ENCODE data around the gene IARS1.

IARS1 gene
- 146 to 493 reads per million in 2 donors for total RNA-seq

DNA sequence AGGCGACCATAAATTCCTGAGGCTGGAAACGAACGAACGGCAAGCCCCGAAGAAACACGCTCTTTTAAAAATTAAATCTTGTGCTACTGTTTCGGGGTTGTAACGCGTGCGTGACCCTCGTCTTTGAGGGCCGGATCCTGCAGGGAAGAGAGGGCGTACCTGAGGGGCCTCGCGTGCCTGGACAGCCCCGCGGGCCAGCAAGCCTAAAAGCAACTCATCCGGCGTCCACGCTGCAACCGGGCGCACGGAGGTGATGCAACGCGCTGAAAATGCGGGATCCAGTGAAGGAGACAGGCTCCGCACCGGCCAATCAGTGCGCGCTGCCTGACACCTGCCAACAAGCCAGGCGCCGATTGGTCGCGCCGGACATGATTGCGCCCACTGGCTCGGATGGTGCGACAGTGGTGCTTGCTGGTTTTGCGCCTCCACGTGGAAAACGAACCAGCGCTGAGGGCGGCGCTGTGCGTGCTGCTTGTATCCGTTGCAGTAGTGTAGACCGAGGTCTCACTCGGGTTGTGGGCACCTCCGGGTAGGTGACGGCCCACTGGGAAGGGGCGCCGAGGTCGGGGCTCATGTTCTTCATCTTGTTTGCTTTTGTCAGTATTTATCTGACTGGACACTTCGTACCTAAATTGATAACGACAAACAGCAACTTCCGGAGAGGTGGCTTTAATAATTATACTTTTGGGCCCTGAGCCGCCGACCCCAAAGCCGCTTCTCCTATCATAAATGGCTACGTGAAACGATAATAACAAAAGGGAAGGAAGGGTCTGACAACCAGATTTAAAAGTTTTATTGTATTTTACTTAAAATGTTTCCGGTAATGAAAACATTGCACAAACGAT lies at the start of gene IARS1:
TSS of gene IARS1 (minus strand) at position 246 of the 845 bp plus-strand sequence. CDS start 4,278 bp downstream, outside the sequence.
- peak; percentile 100 for DNase-seq

GRCh38 chr9:92342825-92343488 lies 49.5 kb upstream of the IARS1 start:
- no peak for DNase-seq

DNA sequence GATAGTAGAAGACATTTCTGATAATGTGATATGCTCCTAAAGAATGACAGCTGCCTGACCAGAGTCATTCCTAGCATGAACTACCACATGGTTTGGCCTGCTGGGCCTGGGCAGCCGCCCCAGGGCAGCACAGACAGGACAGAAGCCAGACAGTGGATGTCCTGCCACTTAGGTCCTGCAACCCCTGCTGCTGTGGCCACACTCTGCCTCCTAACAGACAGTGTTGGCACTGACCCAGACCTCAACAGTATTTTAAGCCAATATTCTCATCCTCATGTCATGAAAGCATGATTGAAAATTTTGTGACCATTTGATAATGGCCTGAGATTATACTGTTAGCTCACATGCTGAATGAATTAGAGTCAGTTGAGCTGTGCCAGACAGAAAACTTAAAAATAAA lies 48.1 kb upstream of the IARS1 start:
- no peak for DNase-seq

- no peak for DNase-seq
These were observed 39.8 kb upstream of the IARS1 start for GRCh38 chr9:92333282-92333634.

DNA sequence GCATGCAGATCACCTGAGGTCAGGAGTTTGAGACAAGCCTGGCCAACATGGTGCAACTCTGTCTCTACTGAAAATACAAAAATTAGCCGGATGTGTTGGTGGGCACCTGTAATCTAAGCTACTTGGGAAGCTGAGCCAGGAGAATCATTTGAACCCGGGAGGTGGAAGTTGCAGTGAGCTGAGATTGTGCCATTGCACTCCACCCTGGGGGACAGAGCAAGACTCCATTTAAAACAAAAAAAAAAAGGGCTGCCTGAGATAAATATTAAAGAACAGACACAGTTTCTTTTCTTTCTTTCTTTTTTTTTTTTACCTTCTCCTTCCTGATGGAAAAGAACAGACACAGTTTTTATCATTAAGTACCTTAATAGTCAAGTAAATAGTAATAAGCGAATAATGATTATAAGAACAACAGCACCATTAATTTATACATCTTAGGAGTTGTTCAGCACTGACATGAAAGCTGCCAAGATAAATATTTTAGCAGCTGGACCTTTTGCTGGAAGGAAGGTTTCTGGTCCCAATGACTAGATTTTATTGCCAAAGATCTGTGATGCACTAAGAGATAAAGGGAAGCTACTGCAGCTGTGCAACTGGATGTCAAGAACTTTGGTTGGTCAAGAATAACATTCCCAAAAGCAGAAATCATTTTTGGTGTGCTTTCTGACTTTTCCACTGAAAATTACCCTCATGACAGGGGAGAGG lies 39.2 kb upstream of the IARS1 start:
- no peak for DNase-seq

- DNase-seq = no peak
These were observed 34.7 kb upstream of the IARS1 start for GRCh38 chr9:92328225-92328624.

DNA sequence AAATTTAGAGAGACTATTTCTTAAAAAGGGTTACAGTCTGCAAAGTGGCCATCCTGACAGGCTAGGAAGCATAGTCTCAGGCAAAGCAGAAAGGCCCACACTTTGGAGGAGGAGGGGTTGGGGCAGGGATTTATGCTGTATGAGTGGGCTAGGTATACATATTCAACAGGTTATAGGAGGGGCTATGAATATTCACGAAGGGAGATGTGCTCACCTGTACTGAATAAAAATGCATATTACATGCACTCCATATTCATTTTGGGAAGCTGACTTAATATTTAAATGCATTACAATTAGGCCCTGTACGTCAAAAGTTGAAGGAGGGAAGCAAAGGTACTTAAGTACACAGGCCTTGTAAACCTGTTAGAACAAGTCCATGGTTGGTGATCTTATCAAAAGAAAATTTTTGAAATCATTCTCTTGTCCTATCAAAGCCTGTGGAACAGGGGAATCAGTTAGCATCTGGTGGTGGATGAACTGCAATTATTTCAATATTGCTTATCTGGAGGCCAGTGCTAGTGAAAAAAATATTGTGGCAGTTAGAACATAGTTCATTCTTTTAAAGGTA lies 33.9 kb upstream of the IARS1 start:
- DNase-seq = no peak

DNA sequence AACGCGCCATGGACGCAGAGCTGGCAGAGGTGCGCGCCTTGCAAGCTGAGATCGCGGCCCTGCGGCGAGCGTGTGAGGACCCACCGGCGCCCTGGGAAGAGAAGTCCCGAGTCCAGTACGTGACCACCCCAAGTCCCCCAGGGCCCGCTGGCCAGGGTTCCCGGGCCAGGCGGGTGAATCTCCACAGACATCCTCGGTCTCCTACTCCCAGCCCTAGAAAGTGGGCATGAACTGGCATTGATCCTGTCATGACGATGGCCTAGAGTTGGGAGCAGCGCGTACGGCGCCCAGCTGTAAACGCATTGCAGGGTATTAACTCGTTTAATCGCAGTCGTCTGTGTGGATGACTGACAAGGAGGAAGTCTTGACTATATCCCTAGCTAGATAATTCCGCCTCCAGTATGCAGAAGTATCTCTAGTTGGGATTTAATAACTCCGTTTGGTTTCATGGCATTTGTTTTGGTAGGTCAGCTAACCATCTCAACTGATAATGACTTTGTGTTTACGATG lies 32.5 kb upstream of the IARS1 start:
- DNase-seq = no peak

DNA sequence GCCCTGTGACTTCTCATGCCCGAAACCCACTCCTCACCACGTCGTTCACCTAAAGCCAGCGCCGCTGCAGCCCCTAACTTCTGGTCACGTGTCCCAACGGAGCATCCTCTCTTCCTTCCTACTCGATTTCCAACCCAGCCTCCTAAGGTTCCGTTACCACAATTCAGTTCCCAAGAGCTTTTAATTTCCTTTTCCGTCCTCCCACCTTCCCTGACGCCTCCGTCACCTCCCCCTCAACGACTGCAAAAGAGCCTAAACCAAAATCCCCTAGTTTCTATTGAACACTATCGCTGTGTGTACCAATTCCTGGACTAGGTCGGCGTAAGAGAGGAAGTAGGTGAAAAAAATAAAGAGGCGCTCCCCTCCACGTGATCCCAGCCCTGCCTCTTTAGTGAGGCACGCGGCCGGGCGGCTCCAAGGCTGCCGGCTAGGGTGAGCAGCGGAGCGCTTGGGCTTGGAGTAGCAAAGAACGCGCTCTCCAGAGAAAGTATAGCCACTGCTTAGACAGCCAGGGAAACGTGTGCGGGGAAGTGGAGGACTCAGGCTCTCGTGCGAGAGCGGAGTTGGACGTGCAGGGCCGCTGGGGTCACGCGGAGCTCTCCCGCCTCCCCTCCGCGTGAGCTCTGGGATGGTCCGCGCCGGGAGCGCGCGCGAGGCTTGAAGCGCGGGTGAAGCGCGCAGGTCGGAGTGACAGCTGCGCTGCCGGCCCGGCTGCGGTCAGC lies 31.9 kb upstream of the IARS1 start, which contains the start of the genes CENPP and NOL8:
TSS of gene CENPP (plus strand) at position 685 of the 722 bp plus-strand sequence.
TSS of gene NOL8 (minus strand) at position 82 of the 722 bp plus-strand sequence. CDS start 1,189 bp downstream, outside the sequence.
- peak; percentile 71 for DNase-seq

DNA sequence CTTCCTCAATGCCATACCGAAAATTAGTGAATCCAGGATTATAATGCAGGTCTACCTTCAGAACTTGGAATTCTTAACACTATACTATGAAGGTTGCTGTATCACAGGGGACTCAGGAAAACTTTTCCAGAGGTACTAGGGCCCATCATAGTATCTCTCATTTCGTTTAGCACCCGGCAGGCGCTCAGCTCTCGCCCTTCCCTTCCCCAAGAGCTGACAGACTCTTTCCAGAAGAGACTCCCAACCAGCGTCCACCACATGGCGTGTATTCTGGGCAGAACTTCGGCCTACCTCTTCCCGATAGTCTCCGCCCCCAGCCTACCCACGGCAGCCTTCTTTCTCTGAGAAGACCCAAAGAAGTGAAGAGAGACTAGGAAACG lies 31.4 kb upstream of the IARS1 start:
- DNase-seq = no peak

DNA sequence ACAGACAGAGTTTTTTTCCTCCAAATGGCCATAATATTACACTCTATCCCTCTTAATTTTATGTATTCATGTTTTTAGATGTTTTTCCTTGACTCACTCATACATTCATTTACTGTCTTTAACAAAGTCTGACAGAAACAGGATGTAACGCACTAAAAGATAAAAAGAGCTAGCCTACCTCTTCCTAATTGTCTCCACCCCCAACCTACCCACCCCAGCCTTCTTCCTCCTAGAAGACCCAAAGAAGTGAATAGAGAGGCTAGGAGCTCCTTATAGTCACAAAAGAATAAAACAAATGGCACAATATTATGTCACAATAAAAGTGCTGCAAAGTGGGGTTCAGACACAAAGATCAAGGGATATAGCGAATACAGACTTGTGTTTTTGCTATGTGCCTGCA lies 30.9 kb upstream of the IARS1 start:
- no peak for DNase-seq

DNA sequence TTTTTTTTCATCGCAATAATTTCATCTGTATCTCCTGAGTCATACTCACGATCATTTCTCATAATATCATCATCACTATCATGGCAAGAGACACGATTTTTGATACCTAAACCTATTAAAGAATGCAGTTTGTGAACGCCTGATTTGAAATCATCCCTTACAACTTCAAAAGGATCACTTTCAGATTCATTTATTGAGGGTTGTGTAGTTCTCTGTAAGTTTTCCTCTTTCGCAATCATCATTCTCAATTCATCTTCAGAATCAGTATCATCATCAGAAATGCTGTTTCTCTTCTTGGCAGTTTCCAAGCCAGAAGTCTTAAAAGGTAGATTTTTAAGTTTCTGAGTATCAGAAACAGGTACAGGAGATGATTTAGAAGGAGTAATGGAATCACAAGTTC lies 22.0 kb upstream of the IARS1 start:
- no peak for DNase-seq

DNA sequence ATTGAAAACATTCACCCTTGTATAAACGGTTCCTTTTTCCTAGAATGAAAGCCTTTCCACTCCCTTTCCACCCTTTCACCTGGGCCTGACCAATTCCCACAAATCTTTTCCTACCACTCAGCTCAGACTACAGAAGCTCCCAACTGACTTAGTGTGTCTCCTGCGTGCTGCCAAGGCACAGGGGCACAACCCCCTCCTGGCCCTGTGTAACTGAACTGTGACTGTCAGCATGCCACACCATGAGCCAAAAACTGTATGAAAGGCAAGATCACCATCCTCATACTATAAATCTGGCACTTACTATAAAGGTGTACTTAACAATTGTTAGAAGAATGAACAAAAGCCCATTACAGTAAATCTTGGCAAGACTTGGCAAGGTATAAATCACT lies 20.1 kb upstream of the IARS1 start:
- no peak for DNase-seq

DNA sequence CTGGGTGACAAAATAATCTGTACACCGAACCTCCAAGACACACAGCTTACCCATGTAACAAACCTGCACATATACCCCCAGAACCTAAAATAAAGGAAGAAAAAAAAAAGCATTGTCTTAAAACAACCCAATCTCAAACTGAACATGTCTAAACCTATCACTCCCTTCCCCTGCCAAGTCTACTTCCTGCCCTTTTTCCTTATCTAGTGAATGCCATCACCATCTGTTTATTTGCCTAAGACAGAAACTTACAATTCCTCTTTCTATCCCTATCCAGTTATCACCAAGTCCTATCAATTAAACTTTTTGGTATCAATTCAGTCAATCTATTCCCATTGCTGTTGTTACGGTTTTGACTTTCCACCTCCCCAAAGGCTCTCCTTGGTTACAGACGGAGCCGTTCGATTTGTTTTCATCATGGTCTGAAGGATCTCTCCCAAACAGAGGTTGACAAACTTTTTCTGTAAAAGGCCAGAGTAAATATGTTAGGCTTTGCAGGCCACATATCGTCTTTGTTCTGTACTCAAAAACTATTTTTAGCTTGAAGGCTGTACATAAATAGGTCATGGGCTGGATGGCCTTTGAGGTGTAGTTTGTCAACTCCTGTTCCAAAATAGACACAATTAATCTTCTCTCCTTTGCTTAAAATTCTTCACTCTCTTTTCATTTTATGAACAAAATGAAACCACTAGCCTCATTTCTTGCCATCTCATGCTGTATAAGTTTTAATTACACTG lies 19.6 kb upstream of the IARS1 start:
- no peak for DNase-seq

DNA sequence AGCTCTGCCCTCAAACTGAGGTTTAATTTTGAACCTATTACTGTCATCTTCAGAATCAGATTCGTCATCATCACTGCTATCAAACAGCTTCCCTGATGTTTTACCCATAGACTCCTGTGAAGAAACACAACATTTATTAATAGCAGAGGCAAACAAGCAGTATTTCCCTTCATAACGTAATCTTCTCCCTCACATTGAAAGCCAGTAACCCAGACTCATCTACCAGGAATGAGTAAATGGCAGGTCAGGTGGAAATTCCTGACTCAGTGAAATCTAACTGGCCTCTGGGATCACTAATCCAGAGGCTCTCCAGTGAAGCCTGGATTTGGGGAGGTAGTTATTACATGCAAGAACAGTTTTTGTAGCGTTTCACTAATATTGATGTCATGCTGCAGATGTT lies 17.1 kb upstream of the IARS1 start:
- DNase-seq = no peak

- DNase-seq = no peak
These were observed 15.4 kb upstream of the IARS1 start for GRCh38 chr9:92308893-92309292.

DNA sequence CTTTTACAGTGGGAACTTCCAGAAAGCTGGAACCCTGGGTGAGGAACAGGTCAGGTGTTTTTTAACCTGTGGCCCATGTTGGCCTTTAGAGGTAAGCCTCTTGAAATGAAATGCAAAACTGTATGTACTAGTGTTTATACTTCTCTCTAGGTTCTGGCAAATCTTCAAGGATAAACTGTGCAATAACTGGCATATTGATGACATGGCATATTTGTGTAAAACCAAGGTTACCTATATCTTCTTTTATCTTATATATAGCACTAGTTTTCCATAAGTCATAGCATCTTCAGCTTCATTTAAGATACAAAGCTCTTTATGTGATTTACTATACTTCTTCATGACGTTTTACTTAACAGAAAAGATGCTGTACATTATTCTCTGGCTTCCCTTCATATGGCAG lies 7.4 kb upstream of the IARS1 start:
- no peak for DNase-seq

DNA sequence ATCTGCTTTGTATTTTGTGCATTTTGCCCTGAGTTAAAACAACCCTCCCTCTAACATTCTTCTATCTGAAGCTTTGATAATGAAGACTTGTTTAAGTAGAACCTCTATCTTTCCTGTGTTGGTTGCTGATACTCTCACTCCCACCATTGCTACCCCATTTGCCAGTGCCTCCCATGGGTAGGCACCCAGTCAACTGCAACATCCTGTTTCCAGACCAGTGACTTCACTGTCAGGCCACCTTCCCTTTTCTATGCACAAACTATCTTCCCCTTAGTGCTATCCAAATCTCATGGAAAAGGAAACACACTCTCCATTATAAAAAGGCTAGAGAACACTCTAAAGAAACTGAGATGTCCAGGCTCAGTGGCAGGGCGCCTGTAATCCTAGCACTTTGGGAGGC lies 5.6 kb upstream of the IARS1 start:
- no peak for DNase-seq

DNA sequence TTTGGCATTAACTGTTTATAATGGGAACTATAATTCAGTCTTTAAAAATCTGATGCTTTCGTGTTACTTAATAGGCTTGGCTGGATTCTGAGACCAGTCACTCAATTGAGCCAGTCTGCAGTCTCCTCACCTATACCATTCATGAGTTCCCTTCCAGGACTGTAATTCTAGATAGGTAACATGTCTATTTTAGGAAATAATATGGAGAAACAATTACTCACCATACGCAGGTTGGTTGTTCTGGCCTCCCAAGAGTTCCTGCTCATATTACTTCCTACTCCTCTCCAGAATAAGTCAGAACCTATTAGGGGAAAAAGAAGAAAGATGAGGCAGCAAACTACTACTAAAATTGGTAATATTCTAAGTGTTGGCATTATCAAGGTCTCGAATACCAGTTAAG lies 4.5 kb upstream of the IARS1 start:
- DNase-seq = no peak

- DNase-seq = no peak
These were observed 4.1 kb upstream of the IARS1 start for GRCh38 chr9:92297611-92298010.

GRCh38 chr9:92295827-92296258 lies 2.3 kb upstream of the IARS1 start:
- no peak for DNase-seq

All from T-helper 9 cell (primary cell).